Hindlimb muscle (tissue), 1 donor: Measurements from ENCODE around the gene BCAS3. TPM values are rescaled to one million over a fixed set of nuclear protein-coding genes. Genes with fewer than 3 reads are reported as not detected.
A peak's percentile ranks its signal among the peaks of the same experiment; 100 is the strongest.

ENCODE experiments used
- DNase-seq: peaks from one replicate; pipeline ENCODE4 v3.0.0-alpha.2; 2013
- polyA plus RNA-seq: library from polyadenylated mRNA; unstranded; fragments of 120-200 nt; gene quantifications from one replicate; pipeline ENCODE4 v1.2.1, GENCODE V29; 2013; ENCODE audit not compliant: insufficient read length

Gene BCAS3
- polyA plus RNA-seq, 1 donor = 9.2 TPM

GRCh38 chr17:61302953-61303816, 625.5 kb downstream of the BCAS3 start:
- DNase-seq = no peak

- DNase-seq = no peak
Measured at GRCh38 chr17:61303817-61304096, 626.1 kb downstream of the BCAS3 start.

- DNase-seq = no peak
Measured at GRCh38 chr17:61305024-61305423, 627.4 kb downstream of the BCAS3 start.

DNA sequence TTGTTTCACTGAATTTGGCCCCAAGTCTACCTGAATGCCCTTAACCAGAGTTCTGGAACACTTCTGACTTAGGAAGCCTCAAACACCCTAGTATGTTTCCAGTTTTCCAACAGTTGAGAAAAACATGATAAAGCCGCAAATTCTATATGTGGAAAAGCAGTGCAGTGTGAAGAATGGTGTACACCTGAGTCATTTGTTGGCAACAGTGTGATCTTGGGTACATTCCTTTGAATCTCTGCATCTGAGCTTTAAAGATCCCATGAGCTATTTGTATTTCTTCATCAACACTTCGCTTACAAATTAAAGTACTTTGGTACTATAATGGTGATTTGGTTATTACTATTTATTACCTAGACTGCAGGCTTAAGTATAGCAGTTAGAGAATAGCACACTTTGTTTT, 628.4 kb downstream of the BCAS3 start:
- no peak for DNase-seq

DNA sequence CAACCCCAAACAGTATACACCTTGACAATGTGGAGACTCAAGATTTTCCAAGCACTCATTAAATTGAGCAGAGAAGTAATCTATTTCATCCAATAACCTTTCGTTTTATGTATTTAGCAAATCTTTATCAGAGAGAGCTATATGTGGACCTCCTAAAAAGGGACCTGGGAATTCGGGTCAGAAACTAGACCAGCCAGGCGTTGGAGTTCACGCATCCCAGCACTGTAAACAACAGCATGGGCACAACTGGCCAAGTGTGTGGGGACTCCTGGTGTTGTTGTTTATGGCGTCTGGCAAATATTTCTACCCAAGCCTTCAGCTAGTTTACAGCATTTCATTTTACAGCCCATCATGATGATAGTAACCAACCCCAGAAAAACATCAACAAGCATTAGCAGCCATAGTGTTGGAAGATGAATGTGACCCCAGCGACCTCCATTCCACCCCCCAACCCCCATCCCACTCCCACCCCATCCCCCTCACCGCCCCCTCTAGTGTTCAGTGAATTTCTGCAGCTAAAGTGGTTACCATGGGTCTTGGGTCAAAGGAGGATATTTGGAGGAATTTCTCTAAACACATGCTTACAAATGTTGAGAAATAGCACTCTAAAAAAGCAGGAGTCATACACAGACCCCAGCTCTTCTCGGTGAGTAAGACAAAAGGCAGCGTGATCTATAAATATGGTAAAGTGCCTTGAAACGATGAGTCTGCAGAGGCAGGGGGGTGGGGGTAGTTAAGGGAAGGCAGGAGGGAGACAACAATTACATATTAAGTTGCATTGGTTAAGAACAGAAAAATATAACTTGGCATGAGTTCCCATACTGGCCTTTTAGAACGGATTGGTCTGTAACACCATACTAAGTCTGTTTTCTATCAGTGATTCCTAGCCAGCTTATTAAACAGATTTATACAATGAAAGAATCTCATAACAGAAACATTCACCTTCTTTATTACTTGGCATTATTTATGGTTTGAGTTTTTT, 630.5 kb downstream of the BCAS3 start:
- DNase-seq = no peak

GRCh38 chr17:61309362-61310256, 632.0 kb downstream of the BCAS3 start:
- no peak for DNase-seq

DNA sequence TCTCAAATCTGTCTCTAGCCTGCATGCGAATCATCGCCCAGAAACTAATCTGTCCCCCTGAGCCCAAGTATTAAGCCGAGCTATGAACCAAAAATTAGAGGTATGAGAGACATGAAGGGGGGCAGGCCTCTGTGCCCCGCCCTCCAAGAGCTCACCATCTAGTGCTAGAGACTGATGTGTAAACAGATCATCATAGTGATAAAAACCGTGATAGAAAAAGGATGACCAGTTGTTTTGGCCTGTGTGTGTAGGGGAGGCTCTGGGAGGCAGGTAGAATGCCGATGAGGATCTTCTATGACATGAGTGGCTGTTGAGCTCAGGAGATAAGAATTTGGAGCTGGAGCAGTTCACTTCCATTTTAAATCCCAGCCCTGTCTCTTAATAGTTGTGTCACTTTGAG, 632.9 kb downstream of the BCAS3 start:
- DNase-seq = no peak

- DNase-seq = no peak
Measured at GRCh38 chr17:61312406-61313295, 635.0 kb downstream of the BCAS3 start.

- DNase-seq = peak; percentile 74
Measured at GRCh38 chr17:61313461-61314326, 636.0 kb downstream of the BCAS3 start.

- DNase-seq = peak; percentile 79
Measured at GRCh38 chr17:61314368-61315078, 636.9 kb downstream of the BCAS3 start.

DNA sequence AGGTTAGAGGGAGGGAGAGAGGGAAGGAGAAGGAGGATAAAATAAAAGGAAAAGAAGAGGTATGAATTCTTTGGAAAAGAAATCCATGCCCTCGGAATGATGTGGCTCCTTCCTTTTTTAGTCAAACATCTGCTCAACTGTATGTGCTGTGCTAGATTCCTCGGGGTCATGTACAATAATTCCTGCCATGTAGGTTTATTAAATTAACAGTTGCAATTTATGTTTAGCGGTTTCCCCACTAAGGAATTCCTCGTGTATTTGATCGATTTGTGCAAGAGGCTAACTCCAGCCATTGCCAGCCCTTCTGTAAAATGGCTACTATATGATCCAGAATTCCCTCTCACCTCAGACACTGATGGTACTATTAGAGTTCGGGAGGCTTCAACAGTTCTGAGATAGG, 639.0 kb downstream of the BCAS3 start:
- DNase-seq = no peak

GRCh38 chr17:61317779-61318178, 640.1 kb downstream of the BCAS3 start:
- no peak for DNase-seq

DNA sequence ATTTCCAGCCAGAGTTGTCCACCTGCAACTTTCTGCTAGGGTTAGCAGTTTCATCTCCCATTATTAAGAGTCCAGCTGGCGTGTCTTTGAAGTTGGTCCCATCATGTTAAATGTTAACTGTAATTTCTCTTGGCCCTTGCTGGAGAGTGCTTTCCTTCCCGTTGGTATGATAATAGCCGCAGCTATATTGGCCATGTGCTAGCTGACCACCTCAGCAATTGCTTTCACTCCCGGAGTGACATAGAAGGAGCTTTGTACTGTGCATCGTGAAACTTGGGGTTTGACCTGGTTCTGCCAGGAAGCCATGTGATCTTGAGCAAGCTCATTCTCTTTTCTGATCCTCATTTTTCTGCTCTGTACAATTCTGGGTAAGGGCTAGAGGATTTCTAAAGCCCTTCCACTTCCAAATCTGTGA, 641.0 kb downstream of the BCAS3 start:
- DNase-seq = no peak

DNA sequence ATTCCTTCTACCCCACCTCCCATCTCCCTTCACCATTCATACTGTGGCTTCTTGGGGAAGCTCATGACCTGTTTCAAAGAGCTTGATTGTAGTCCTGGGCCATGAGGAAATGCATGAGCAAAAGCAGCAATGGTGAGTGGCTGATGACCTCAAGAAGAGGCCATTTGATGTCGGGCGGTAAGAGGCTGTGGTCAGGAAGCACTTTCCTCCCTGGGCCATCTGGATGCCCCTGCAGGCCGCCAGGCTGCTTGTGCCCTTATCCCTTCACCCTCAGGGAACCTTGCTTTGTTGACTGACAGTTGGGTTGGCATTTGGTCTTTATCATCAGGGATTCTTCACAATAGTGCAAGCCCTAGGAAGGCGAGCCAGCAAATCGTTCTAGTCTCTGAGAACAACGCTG, 643.7 kb downstream of the BCAS3 start:
- DNase-seq = no peak

DNA sequence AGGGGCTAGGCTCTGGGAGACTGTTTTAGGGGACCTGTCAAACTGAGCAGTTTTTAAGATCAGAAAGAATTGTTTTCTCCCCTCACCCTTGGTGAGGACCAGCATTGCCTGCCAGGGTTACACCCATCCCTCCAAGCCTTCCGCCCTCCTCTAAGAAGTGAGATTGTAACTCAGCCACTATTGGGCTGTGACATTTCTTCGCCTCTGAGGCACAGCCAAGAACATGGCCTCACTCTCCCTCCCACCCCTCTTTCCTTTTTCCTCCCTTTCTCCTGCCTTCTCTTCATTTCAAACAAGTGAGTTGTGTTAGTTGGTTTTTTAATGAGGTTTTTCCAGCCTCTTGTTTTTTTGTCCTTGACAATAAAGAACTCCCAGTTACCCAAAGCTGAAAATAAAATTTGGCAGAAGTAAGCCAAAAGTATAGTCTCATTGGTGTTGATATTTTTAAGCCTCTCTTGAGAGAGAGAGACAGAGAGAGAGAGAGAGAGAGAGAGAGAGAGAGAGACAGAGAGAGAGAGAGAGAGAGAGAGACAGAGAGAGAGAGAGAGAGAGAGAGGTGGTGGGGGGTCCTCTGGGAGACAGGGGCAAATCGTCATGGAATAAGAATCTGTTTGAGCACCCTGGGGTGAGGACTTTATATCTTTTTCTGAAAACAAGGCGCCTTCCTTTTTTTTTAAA, 644.8 kb downstream of the BCAS3 start:
- no peak for DNase-seq

GRCh38 chr17:61323003-61323908, 645.6 kb downstream of the BCAS3 start:
- no peak for DNase-seq

- peak; percentile 58 for DNase-seq
Measured at GRCh38 chr17:61323909-61324868, 646.5 kb downstream of the BCAS3 start.
